SU-DHL-6 (cell line): ENCODE measurements around the gene SETMAR.
A peak's percentile ranks its signal among the peaks of the same experiment; 100 is the strongest.
"Not testable (repeated sequence)": the region's sequence is repeated elsewhere in the genome, so short reads cannot be mapped to it uniquely, and the experiment has no call there.

ENCODE experiments used
- H2AFZ ChIP-seq: fragments of 200-600 bp; sonication (generic); 2 replicates; pipeline ENCODE4 v1.6.1; 2014; ENCODE audit warnings: low read depth, mild to moderate bottlenecking, moderate library complexity, mixed read lengths, antibody characterized with exemption, low read length; ENCODE audit not compliant: severe bottlenecking
- H3F3A ChIP-seq: fragments of 200-600 bp; shearing (Covaris generic); 2 replicates; pipeline ENCODE4 v1.6.0; 2016; ENCODE audit warnings: antibody characterized with exemption, mild to moderate bottlenecking; ENCODE audit not compliant: insufficient read depth
- H3K27ac ChIP-seq: fragments of 200-600 bp; sonication (generic); 2 replicates; pipeline ENCODE4 v1.5.1; 2016; ENCODE audit warnings: low read depth, mild to moderate bottlenecking, low read length, moderate library complexity, mixed read lengths
- H3K27me3 ChIP-seq: fragments of 200-600 bp; sonication (generic), shearing (Covaris generic); 2 replicates; pipeline ENCODE4 v1.6.0; 2014; ENCODE audit warnings: mild to moderate bottlenecking, low read length
- H3K36me3 ChIP-seq: fragments of 200-600 bp; sonication (generic); 2 replicates; pipeline ENCODE4 v1.6.1; 2014; ENCODE audit warnings: mild to moderate bottlenecking, low read length, mixed read lengths
- H3K4me2 ChIP-seq: fragments of 300-600, 200-600 bp; shearing (Covaris generic), sonication (generic); 2 replicates; pipeline ENCODE4 v1.6.0; 2014; ENCODE audit warnings: low read length, low read depth, mild to moderate bottlenecking; ENCODE audit not compliant: poor library complexity, severe bottlenecking
- H3K4me3 ChIP-seq: fragments of 200-600 bp; sonication (generic); 2 replicates; pipeline ENCODE4 v1.5.1; 2014; ENCODE audit warnings: antibody characterized with exemption, low read length, mild to moderate bottlenecking, mixed read lengths; ENCODE audit not compliant: insufficient read depth, poor library complexity, severe bottlenecking
- H3K79me2 ChIP-seq: fragments of 200-600 bp; sonication (generic); 2 replicates; pipeline ENCODE4 v1.6.1; 2014; ENCODE audit warnings: mild to moderate bottlenecking, low read length, moderate library complexity; ENCODE audit not compliant: insufficient read depth
- H3K9ac ChIP-seq: fragments of 200-600 bp; sonication (generic); 2 replicates; pipeline ENCODE4 v1.7.0; 2014; ENCODE audit warnings: mild to moderate bottlenecking, low read length
- H3K9me2 ChIP-seq: fragments of 200-600 bp; sonication (generic); replicated peaks from 2 replicates; pipeline ENCODE4 v1.6.1; 2014; ENCODE audit warnings: low read length; ENCODE audit not compliant: insufficient read depth
- H3K9me3 ChIP-seq: fragments of 200-600 bp; sonication (generic); 2 replicates; pipeline ENCODE4 v1.6.1; 2014; ENCODE audit warnings: low read length, mixed read lengths; ENCODE audit not compliant: insufficient read depth
- H4K20me1 ChIP-seq: fragments of 200-600 bp; sonication (generic); 2 replicates; pipeline ENCODE4 v1.6.1; 2014; ENCODE audit warnings: low read depth, mild to moderate bottlenecking, antibody characterized with exemption, low read length, moderate library complexity, mixed read lengths
- EZH2phosphoT487 ChIP-seq: fragments of 200-600 bp; sonication (generic), shearing (Covaris generic); conservative IDR thresholded peaks from 2 replicates; pipeline ENCODE4 v1.6.1; 2018; ENCODE audit warnings: mild to moderate bottlenecking, antibody characterized with exemption, low read length, moderate library complexity, mixed read lengths
- TF ChIP-seq, protein P1 (sequence below): fragments of 200-600 bp; sonication (generic); IDR thresholded peaks from one replicate; pipeline ENCODE4 v1.5.1; 2017; ENCODE audit warnings: antibody characterized with exemption, mild to moderate bottlenecking, low read length, moderate library complexity; ENCODE audit not compliant: insufficient read depth, poor library complexity, severe bottlenecking

The SETMAR gene

DNA sequence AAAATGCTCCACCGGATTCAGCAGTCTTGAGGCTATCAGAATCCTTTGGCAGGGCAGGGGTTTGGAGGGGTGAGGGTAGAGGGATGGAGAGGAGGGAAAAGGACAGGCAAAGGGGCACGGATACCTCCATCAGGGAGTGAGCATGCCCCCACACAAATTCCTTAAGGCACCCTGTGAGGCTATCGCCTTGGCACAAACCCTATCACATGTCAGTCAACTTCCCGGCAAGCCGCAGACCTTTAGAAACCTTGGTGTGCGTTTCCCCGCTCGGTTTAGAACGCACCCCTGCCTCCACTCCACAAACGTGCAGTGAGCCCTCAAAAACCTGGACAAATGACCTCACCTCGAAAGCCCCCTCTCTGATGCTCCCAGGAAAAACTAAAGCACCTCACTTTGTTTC, 422 bp upstream of the SETMAR start:
- H3K4me2 ChIP-seq: peak overlapping the region; percentile 66
- H2AFZ ChIP-seq: peak overlapping the region; percentile 96
- no peaks in the 10 kb centered on the region; the same call in 1 of the 2 replicates for H3K9me2 ChIP-seq
- H3K36me3 ChIP-seq: no peaks in the 10 kb centered on the region
- H3K27me3 ChIP-seq: no peaks in the 10 kb centered on the region
- peak overlapping the region; percentile 93 for H3K4me3 ChIP-seq
- H4K20me1 ChIP-seq: no peaks in the 10 kb centered on the region
- H3K9me3 ChIP-seq: no peaks in the 10 kb centered on the region
- TF ChIP-seq, protein P1, sequence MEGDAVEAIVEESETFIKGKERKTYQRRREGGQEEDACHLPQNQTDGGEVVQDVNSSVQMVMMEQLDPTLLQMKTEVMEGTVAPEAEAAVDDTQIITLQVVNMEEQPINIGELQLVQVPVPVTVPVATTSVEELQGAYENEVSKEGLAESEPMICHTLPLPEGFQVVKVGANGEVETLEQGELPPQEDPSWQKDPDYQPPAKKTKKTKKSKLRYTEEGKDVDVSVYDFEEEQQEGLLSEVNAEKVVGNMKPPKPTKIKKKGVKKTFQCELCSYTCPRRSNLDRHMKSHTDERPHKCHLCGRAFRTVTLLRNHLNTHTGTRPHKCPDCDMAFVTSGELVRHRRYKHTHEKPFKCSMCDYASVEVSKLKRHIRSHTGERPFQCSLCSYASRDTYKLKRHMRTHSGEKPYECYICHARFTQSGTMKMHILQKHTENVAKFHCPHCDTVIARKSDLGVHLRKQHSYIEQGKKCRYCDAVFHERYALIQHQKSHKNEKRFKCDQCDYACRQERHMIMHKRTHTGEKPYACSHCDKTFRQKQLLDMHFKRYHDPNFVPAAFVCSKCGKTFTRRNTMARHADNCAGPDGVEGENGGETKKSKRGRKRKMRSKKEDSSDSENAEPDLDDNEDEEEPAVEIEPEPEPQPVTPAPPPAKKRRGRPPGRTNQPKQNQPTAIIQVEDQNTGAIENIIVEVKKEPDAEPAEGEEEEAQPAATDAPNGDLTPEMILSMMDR: no peak
- no peak for TF ChIP-seq EZH2phosphoT487
- no peak overlapping the region; the same call in 1 of the 2 replicates for H3K27ac ChIP-seq
- peak overlapping the region; percentile 82 for H3K9ac ChIP-seq
- peaks cover 23% of the 10 kb centered on the region for H3K79me2 ChIP-seq
- H3F3A ChIP-seq: no peaks in the 10 kb centered on the region; the same call in 1 of the 2 replicates

- H3K4me2 ChIP-seq: peak overlapping the region; percentile 12
- H3K27ac ChIP-seq, H3F3A ChIP-seq, H2AFZ ChIP-seq, H3K36me3 ChIP-seq, H3K4me3 ChIP-seq, H3K9me3 ChIP-seq, H3K9ac ChIP-seq, H3K9me2 ChIP-seq, H3K27me3 ChIP-seq, H4K20me1 ChIP-seq: not testable (repeated sequence)
- H3K79me2 ChIP-seq: peaks cover 30% of the 10 kb centered on the region
These were observed 2.0 kb downstream of the SETMAR start for GRCh38 chr3:4305210-4305609.

DNA sequence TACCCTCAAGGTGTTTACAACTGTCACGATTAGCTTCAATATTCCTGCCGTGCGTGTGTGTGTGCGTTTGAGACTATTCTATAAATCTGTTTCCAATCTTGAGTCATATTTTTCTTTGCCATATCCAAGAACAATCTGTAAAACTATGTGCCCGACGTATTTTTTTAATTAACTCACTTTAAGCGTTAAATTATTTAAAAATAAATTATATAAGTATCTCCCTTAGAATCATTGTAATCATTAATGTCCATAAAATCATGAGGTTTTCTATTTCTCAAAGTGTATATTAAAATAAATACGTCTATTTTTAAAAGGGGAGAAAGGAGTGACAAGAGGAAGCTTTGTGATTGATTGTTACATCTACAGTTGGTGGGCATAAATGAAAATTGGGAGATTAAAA, 2.9 kb downstream of the SETMAR start:
- Histone ChIP-seq H3K79me2 (peaks cover 30% of the 10 kb centered on the region), H3K9ac (no peak overlapping the region)
- TF ChIP-seq EZH2phosphoT487: no peak
- TF ChIP-seq, protein P1: no peak

GRCh38 chr3:4306860-4307259, 3.7 kb downstream of the SETMAR start:
- no peaks in the 10 kb centered on the region for H3K36me3 ChIP-seq
- H3K9ac ChIP-seq: no peak overlapping the region
- no peak overlapping the region for H2AFZ ChIP-seq
- no peak overlapping the region for H3K27ac ChIP-seq
- no peaks in the 10 kb centered on the region for H4K20me1 ChIP-seq
- no peaks in the 10 kb centered on the region; the same call in 1 of the 2 replicates for H3F3A ChIP-seq
- no peaks in the 10 kb centered on the region; the same call in 1 of the 2 replicates for H3K9me2 ChIP-seq
- H3K9me3 ChIP-seq: no peaks in the 10 kb centered on the region
- no peaks in the 10 kb centered on the region for H3K27me3 ChIP-seq
- no peak for TF ChIP-seq EZH2phosphoT487
- TF ChIP-seq, protein P1: no peak
- no peak overlapping the region for H3K4me2 ChIP-seq
- no peak overlapping the region for H3K4me3 ChIP-seq
- H3K79me2 ChIP-seq: peaks cover 30% of the 10 kb centered on the region

More for the DNA sequence above, 2.9 kb downstream of the SETMAR start:
- Histone ChIP-seq H3F3A (no peaks in the 10 kb centered on the region; the same call in 1 of the 2 replicates), H3K4me2 (no peak overlapping the region), H3K27ac (no peak overlapping the region), H3K9me3 (no peaks in the 10 kb centered on the region), H3K9me2 (no peaks in the 10 kb centered on the region; the same call in 1 of the 2 replicates), H4K20me1 (no peaks in the 10 kb centered on the region), H3K4me3 (no peak overlapping the region), H3K36me3 (no peaks in the 10 kb centered on the region), H3K27me3 (no peaks in the 10 kb centered on the region), H2AFZ (no peak overlapping the region)
